Caco-2 (cell line): ENCODE measurements around the gene NRF1. TPM values are rescaled to one million over a fixed set of nuclear protein-coding genes. Genes with fewer than 3 reads are reported as not detected.

ENCODE experiments used
- BruUV-seq: library from RNA; stranded (reverse); fragments of 400-500 nt; replicated peaks from 2 replicates; lab custom pipeline; 2021; lab: Mats Ljungman, UMichigan
- CTCF ChIA-PET: fragments of 300-600 bp; sonication (Branson Sonifier 250); formaldehyde crosslinking; loops from one replicate; lab custom pipeline; 2022; ENCODE audit warnings: antibody characterized with exemption; lab: Charles Lee
- POLR2A ChIA-PET: fragments of 300-600 bp; sonication (Branson Sonifier 250); formaldehyde crosslinking; loops from one replicate; lab custom pipeline; 2022; ENCODE audit warnings: antibody characterized with exemption; lab: Charles Lee
- DNase-seq, 2 experiments: peaks; one replicate each; pipeline versions ENCODE4 v3.0.0 to v3.0.0-alpha.2; 2020 to 2022
- H3K27me3 ChIP-seq: replicated peaks from 2 replicates; pipeline ENCODE4 v1.6.0; 2011; ENCODE audit warnings: low read length; ENCODE audit not compliant: control insufficient read depth, insufficient read depth
- H3K36me3 ChIP-seq: 2 replicates; pipeline ENCODE4 v1.5.1; 2011; ENCODE audit warnings: low read length; ENCODE audit not compliant: control insufficient read depth, insufficient read depth
- H3K4me1 ChIP-seq: fragments of 250-450 bp; sonication (Bioruptor Pico); 2 replicates; pipeline ENCODE4 v1.5.1; 2020; ENCODE audit warnings: mild to moderate bottlenecking
- H3K4me3 ChIP-seq: 2 replicates; pipeline ENCODE4 v1.5.1; 2011; ENCODE audit warnings: low read depth, mild to moderate bottlenecking, control low read depth, low read length
- H3K9me3 ChIP-seq: fragments of 250-450 bp; sonication (Bioruptor Pico); 2 replicates; pipeline ENCODE4 v1.5.1; 2020; ENCODE audit warnings: mild to moderate bottlenecking, moderate library complexity
- H3K27ac Mint-ChIP-seq: one replicate; pipeline ENCODE4 v1.8.0; 2022; ENCODE audit warnings: mixed read lengths; ENCODE audit not compliant: unreplicated experiment
- H3K27me3 Mint-ChIP-seq: one replicate; pipeline ENCODE4 v1.8.0; 2022; ENCODE audit warnings: mixed read lengths; ENCODE audit not compliant: insufficient read depth, unreplicated experiment
- H3K36me3 Mint-ChIP-seq: one replicate; pipeline ENCODE4 v1.8.0; 2022; ENCODE audit warnings: mild to moderate bottlenecking, mixed read lengths; ENCODE audit not compliant: insufficient read depth, unreplicated experiment
- H3K4me1 Mint-ChIP-seq: one replicate; pipeline ENCODE4 v1.8.0; 2022; ENCODE audit warnings: low read depth, mixed read lengths; ENCODE audit not compliant: unreplicated experiment
- H3K4me3 Mint-ChIP-seq: one replicate; pipeline ENCODE4 v1.8.0; 2022; ENCODE audit warnings: mild to moderate bottlenecking, moderate library complexity, mixed read lengths; ENCODE audit not compliant: unreplicated experiment
- H3K9me3 Mint-ChIP-seq: one replicate; pipeline ENCODE4 v1.8.0; 2022; ENCODE audit warnings: mixed read lengths; ENCODE audit not compliant: unreplicated experiment
- intact Hi-C: fragments of 100-400 bp; cut with micrococcal nuclease; formaldehyde crosslinking; loops from one replicate; pipeline ENCODE4 v1.10.0; 2022; ENCODE audit not compliant: unreplicated experiment
- total RNA-seq: library from RNA; stranded (reverse); gene quantifications from 2 replicates; pipeline ENCODE4 v1.2.3, GENCODE V29; 2022
- TF ChIP-seq, protein P1 (sequence below), 2 experiments: fragments of 200-600 bp in 1 of 2; IDR thresholded peaks; 1 replicate in 1 of 2; 2 replicates in 1 of 2; pipeline versions ENCODE4 v1.5.1 to v1.8.0; 2011 to 2022; ENCODE audit warnings: antibody characterized with exemption in 1 of 2, control low read depth in 1 of 2, inconsistent platforms in 1 of 2, low read depth in 1 of 2, low read length in 1 of 2, mild to moderate bottlenecking in 1 of 2, moderate library complexity in 1 of 2; ENCODE audit not compliant: insufficient read depth in 1 of 2, severe bottlenecking in 1 of 2, unreplicated experiment in 1 of 2

The NRF1 gene
- total RNA-seq, 1 experiment from 2014 or later, result 22.5 TPM

DNA sequence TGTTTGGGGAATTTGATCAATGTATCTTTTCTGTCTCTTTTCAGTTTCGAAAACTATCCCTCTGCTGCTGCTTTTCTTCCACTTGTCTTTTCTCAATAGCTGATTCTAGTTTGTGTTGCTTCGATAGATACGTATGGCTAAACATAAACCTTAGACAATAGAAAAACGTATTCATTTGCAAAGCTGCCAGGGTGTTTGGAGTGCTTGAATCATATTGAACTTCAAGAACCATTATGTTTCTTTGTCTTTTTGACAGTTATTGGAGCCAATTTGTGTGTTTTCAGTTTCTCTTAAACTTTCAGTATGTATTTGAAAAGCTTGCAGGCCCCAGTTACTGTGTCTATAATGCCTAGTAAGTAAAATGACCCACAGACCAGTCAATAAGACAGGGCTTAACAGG is 25.1 kb downstream of the NRF1 start:
- Histone ChIP-seq H3K36me3 (no peaks in the 10 kb centered on the region), H3K9me3 (no peaks in the 10 kb centered on the region), H3K4me1 (0 out of 2 replicates have a peak, but pooled peaks cover 6% of the 10 kb centered on the region), H3K27me3 (no peaks in the 10 kb centered on the region), H3K4me3 (no peak overlapping the region)
- POLR2A ChIA-PET, result no interaction called here
- H3K4me1 Mint-ChIP-seq, result no peaks in the 10 kb centered on the region
- no peak overlapping the region for H3K4me3 Mint-ChIP-seq
- BruUV-seq, result no TSS peak
- H3K36me3 Mint-ChIP-seq, result no peaks in the 10 kb centered on the region
- DNase-seq, result no peak
- no peak overlapping the region for H3K27ac Mint-ChIP-seq
- H3K27me3 Mint-ChIP-seq, result no peaks in the 10 kb centered on the region
- CTCF ChIA-PET, result no interaction called here
- TF ChIP-seq, protein P1, sequence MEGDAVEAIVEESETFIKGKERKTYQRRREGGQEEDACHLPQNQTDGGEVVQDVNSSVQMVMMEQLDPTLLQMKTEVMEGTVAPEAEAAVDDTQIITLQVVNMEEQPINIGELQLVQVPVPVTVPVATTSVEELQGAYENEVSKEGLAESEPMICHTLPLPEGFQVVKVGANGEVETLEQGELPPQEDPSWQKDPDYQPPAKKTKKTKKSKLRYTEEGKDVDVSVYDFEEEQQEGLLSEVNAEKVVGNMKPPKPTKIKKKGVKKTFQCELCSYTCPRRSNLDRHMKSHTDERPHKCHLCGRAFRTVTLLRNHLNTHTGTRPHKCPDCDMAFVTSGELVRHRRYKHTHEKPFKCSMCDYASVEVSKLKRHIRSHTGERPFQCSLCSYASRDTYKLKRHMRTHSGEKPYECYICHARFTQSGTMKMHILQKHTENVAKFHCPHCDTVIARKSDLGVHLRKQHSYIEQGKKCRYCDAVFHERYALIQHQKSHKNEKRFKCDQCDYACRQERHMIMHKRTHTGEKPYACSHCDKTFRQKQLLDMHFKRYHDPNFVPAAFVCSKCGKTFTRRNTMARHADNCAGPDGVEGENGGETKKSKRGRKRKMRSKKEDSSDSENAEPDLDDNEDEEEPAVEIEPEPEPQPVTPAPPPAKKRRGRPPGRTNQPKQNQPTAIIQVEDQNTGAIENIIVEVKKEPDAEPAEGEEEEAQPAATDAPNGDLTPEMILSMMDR (IDR thresholded peaks at IDR 0.05; ENCODE audit: insufficient read depth in 1 of 2, low read depth in 1 of 2, low read length in 1 of 2, severe bottlenecking in 1 of 2, unreplicated experiment in 1 of 2), result no peak
- intact Hi-C loops, result loop anchor here (10.0 kb wide), 1 partner anchor 132 kb away; the partner anchor contains the start of gene SMKR1
- no peaks in the 10 kb centered on the region for H3K9me3 Mint-ChIP-seq

DNA sequence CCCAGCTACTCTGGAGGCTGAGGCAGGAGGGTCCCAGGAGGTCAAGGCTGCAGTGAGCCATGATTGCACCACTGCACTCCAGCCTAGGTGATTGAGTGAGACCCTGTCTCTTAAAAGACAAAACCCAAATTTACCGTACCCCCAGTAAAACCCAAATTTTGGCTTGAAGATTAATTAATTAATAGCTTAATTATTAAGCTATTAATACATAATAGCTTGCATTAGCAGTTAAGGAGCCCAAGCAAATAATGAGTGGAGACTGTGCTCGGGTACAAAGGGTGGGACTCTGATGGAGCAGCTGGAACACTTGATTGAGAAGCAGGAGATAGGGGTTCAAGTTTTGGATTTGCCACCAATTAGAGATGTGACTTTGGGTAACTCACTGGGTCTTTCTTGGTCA is 28.9 kb downstream of the NRF1 start:
- Mint-ChIP-seq H3K27me3 (no peaks in the 10 kb centered on the region), H3K4me1 (no peaks in the 10 kb centered on the region), H3K9me3 (no peaks in the 10 kb centered on the region), H3K36me3 (no peaks in the 10 kb centered on the region), H3K4me3 (no peak overlapping the region), H3K27ac (no peak overlapping the region)
- Histone ChIP-seq H3K27me3 (no peaks in the 10 kb centered on the region), H3K4me3 (no peak overlapping the region), H3K9me3 (no peaks in the 10 kb centered on the region), H3K36me3 (no peaks in the 10 kb centered on the region), H3K4me1 (0 out of 2 replicates have a peak, but pooled peaks cover under 1% of the 10 kb centered on the region)
- BruUV-seq, result no TSS peak
- DNase-seq, result no peak
- TF ChIP-seq, protein P1 (IDR thresholded peaks at IDR 0.05; ENCODE audit: insufficient read depth in 1 of 2, low read depth in 1 of 2, low read length in 1 of 2, severe bottlenecking in 1 of 2, unreplicated experiment in 1 of 2), result no peak
- ChIA-PET POLR2A (no interaction called here), CTCF (no interaction called here)
- intact Hi-C loops, result loop anchor here (5.0 kb wide), 1 partner anchor 423 kb away; no protein-coding TSS in a partner anchor

DNA sequence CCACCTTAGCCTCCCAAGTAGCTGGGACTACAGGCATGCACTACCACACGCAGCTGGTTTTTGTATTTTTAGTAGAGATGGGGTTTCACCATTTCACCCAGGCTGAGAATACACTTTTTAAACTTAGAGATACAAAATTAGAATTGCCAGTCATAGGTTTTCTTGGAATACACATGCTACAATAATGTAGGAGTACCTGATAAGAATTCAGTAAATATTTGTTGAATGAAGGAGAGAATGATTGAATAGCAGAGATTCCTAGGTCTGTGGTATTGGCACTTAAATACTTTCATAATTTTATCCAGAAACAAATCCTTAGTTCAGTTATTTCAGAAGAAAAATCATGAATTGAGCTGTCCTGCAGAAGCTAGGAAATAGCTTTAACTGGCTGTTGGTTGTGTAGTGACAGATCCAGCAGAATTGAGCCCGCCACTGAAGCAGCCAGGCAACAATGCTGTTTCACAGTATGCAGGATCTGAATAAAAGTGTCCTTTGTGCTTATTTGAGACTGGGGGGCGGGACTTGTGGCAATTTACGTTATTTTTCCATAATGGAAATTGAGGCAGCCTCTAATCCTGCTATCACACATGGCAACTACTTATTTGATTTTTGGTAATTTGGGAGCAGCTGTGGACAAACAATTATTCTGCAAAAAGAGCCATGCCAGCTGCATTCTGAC is 31.5 kb downstream of the NRF1 start:
- BruUV-seq, result no TSS peak
- no peaks in the 10 kb centered on the region for H3K27me3 Mint-ChIP-seq
- H3K27me3 ChIP-seq, result no peaks in the 10 kb centered on the region
- H3K4me1 Mint-ChIP-seq, result no peaks in the 10 kb centered on the region
- H3K9me3 Mint-ChIP-seq, result no peaks in the 10 kb centered on the region
- TF ChIP-seq, protein P1 (IDR thresholded peaks at IDR 0.05; ENCODE audit: insufficient read depth in 1 of 2, low read depth in 1 of 2, low read length in 1 of 2, severe bottlenecking in 1 of 2, unreplicated experiment in 1 of 2), result no peak
- H3K36me3 Mint-ChIP-seq, result no peaks in the 10 kb centered on the region
- intact Hi-C loops, result loop anchor here (5.0 kb wide), 1 partner anchor 426 kb away; no protein-coding TSS in a partner anchor
- H3K27ac Mint-ChIP-seq, result no peak overlapping the region
- H3K36me3 ChIP-seq, result no peaks in the 10 kb centered on the region
- no peak overlapping the region for H3K4me3 ChIP-seq
- POLR2A ChIA-PET, result no interaction called here
- no peak overlapping the region for H3K4me3 Mint-ChIP-seq
- H3K9me3 ChIP-seq, result no peaks in the 10 kb centered on the region
- CTCF ChIA-PET, result interaction anchor here (0.6 to 1.3 kb wide), 4 partner anchors 140 to 1256 kb away, joined by 3 to 6 read pairs (median 3); no protein-coding TSS in a partner anchor
- no peaks in the 10 kb centered on the region for H3K4me1 ChIP-seq
- DNase-seq, result no peak
